DND-41 (cell line): ENCODE data around the gene TCF12.

ENCODE experiments used
- ATAC-seq: fragments of 200-7000 bp; cut with Tn5 transposase; 3 replicates; pipeline ENCODE4 v1.9.1; 2021; ENCODE audit warnings: low read depth; ENCODE audit not compliant: insufficient read depth
- DNase-seq: peaks from one replicate; pipeline ENCODE4 v3.0.0-alpha.2; 2020
- H2AFZ ChIP-seq: 2 replicates; pipeline ENCODE4 v1.6.0; 2012; ENCODE audit warnings: low read depth, low read length
- H3K27ac ChIP-seq: 2 replicates; pipeline ENCODE4 v1.5.1; 2012; ENCODE audit warnings: low read length, inconsistent platforms
- H3K27me3 ChIP-seq: fragments of 200-600 bp; sonication (generic); 2 replicates; pipeline ENCODE4 v1.6.0; 2012; ENCODE audit warnings: low read length, mild to moderate bottlenecking, inconsistent platforms; ENCODE audit not compliant: insufficient read depth, poor library complexity
- H3K36me3 ChIP-seq: 2 replicates; pipeline ENCODE4 v1.5.1; 2012; ENCODE audit warnings: low read length, inconsistent platforms; ENCODE audit not compliant: insufficient read depth
- H3K4me1 ChIP-seq: 2 replicates; pipeline ENCODE4 v1.5.1; 2012; ENCODE audit warnings: mild to moderate bottlenecking, low read length; ENCODE audit not compliant: insufficient read depth
- H3K4me2 ChIP-seq: 2 replicates; pipeline ENCODE4 v1.6.0; 2012; ENCODE audit warnings: mild to moderate bottlenecking, moderate library complexity, low read length, inconsistent platforms; ENCODE audit not compliant: insufficient read depth
- H3K4me3 ChIP-seq, 2 experiments: fragments of 200-600 bp in 1 of 2; shearing (Covaris generic) in 1 of 2; 2 replicates each; pipeline ENCODE4 v1.5.1; 2012 to 2016; ENCODE audit warnings: inconsistent platforms in 2 of 2, low read length in 2 of 2, mild to moderate bottlenecking in 2 of 2, low read depth in 1 of 2, moderate library complexity in 1 of 2
- H3K79me2 ChIP-seq: 2 replicates; pipeline ENCODE4 v1.6.0; 2012; ENCODE audit warnings: low read length, inconsistent platforms; ENCODE audit not compliant: insufficient read depth
- H3K9ac ChIP-seq: 2 replicates; pipeline ENCODE4 v1.6.0; 2012; ENCODE audit warnings: low read depth, mild to moderate bottlenecking, inconsistent platforms, low read length, moderate library complexity
- H3K9me3 ChIP-seq: 2 replicates; pipeline ENCODE4 v1.5.1; 2012; ENCODE audit warnings: low read length, moderate library complexity, mild to moderate bottlenecking, inconsistent platforms; ENCODE audit not compliant: insufficient read depth, severe bottlenecking
- H4K20me1 ChIP-seq: 2 replicates; pipeline ENCODE4 v1.6.0; 2012; ENCODE audit warnings: low read length; ENCODE audit not compliant: insufficient read depth
- EZH2 ChIP-seq: IDR thresholded peaks from 3 replicates; pipeline ENCODE4 v1.6.1; 2012; ENCODE audit warnings: borderline replicate concordance, low read depth, mild to moderate bottlenecking, moderate library complexity, low read length, inconsistent platforms; ENCODE audit not compliant: severe bottlenecking
- TF ChIP-seq, protein P1 (sequence below): IDR thresholded peaks from 2 replicates; pipeline ENCODE4 v1.5.1; 2012; ENCODE audit warnings: borderline replicate concordance, low read length, moderate library complexity, mild to moderate bottlenecking; ENCODE audit not compliant: poor library complexity, severe bottlenecking; ENCODE audit errors: extremely low read depth

The TCF12 gene

DNA sequence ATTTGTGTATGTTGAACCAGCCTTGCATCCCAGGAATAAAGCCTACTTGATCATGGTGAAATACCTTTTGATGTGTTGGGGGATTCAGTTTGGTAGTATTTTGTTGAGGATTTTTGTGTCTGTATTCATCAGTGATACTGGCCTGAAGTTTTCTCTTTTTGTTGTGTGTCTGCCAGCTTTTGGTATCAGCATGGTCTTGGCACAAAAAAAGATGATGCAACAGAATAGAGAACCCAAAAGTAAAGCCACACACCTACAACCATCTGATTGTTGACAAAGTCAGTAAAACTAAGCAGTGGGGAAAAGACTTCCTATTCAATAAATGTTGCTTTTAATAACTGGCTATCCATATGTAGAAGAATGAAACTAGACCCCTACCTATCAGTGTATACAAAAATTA lies 77.6 kb downstream of the TCF12 start:
- H3K9ac ChIP-seq, result no peak overlapping the region
- TF ChIP-seq, protein P1, sequence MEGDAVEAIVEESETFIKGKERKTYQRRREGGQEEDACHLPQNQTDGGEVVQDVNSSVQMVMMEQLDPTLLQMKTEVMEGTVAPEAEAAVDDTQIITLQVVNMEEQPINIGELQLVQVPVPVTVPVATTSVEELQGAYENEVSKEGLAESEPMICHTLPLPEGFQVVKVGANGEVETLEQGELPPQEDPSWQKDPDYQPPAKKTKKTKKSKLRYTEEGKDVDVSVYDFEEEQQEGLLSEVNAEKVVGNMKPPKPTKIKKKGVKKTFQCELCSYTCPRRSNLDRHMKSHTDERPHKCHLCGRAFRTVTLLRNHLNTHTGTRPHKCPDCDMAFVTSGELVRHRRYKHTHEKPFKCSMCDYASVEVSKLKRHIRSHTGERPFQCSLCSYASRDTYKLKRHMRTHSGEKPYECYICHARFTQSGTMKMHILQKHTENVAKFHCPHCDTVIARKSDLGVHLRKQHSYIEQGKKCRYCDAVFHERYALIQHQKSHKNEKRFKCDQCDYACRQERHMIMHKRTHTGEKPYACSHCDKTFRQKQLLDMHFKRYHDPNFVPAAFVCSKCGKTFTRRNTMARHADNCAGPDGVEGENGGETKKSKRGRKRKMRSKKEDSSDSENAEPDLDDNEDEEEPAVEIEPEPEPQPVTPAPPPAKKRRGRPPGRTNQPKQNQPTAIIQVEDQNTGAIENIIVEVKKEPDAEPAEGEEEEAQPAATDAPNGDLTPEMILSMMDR, result no peak
- no peak for TF ChIP-seq EZH2
- H4K20me1 ChIP-seq, result peaks cover 19% of the 10 kb centered on the region; the same call in 1 of the 2 replicates
- no peak overlapping the region for H3K4me3 ChIP-seq
- peaks cover 96% of the 10 kb centered on the region for H3K79me2 ChIP-seq
- no peaks in the 10 kb centered on the region for H3K27me3 ChIP-seq
- no peaks in the 10 kb centered on the region for H3K9me3 ChIP-seq
- H3K36me3 ChIP-seq, result peaks cover 13% of the 10 kb centered on the region
- H3K4me2 ChIP-seq, result no peak overlapping the region
- 0 out of 2 replicates have a peak overlapping the region, but pooled peaks have one; percentile 7 for H3K27ac ChIP-seq
- ATAC-seq (no peak), DNase-seq (no peak)
- H2AFZ ChIP-seq, result no peak overlapping the region
- no peaks in the 10 kb centered on the region for H3K4me1 ChIP-seq

DNA sequence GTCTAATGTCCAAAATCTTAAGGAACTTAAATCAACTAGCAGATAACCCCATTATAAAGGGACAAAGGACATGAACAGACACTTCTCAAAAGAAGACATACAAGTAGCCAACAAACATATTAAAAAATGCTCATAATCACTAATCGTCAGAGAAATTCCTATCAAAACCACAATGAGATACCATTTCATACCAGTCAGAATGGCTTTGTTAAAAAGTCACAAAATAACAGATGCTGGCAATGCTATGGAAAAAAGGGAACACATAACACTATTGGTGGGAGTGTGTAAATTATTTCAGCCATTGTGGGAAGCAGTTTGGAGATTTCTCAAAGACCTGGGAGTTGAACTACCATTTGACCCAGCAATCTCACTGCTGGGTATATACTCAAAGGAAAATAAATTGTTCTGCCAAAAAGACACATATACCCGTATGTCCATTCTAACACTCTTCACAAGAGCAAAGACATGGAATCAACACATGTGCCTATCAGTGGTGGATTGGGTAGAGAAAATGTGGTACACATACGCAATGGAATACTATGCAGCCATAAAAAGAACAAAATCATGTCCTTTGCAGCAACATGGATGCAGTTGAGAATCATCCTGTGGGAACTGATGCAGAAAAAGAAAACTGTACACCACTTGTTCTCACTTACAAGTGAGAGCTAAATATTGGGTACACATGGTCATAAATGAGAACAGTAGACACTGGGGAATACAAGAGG lies 78.5 kb downstream of the TCF12 start:
- DNase-seq, result no peak
- Histone ChIP-seq H2AFZ (no peak overlapping the region), H3K9ac (no peak overlapping the region), H3K27ac (no peak overlapping the region), H4K20me1 (peaks cover 15% of the 10 kb centered on the region; the same call in 1 of the 2 replicates), H3K9me3 (no peaks in the 10 kb centered on the region), H3K4me3 (no peak overlapping the region), H3K4me2 (no peak overlapping the region), H3K27me3 (no peaks in the 10 kb centered on the region), H3K4me1 (no peaks in the 10 kb centered on the region), H3K79me2 (peaks cover 96% of the 10 kb centered on the region), H3K36me3 (peaks cover 11% of the 10 kb centered on the region)
- TF ChIP-seq EZH2, result no peak
- TF ChIP-seq, protein P1, result no peak
- ATAC-seq, result no peak

DNA sequence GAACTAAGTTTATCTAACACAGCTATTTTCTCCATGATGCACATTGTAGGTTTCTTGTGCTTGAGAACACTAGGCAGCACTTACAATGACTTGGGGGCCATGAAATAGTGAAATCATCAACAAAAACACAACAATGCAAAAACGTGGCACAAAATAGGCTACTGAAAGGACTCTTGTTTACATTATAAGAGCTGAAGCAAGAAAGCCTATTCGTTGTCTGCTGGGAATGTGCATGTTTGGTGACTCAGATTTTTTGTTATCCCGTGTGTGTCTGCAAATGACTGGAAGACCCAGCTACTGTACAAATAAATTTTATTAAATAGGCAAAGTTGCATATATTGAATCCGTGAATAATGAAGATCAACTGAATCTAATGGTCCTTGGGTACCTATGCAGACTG lies 85.0 kb downstream of the TCF12 start:
- Histone ChIP-seq H4K20me1 (peaks cover 4% of the 10 kb centered on the region), H3K27me3 (no peaks in the 10 kb centered on the region), H3K9ac (no peak overlapping the region), H3K4me3 (no peak overlapping the region), H3K4me2 (no peak overlapping the region), H3K9me3 (no peaks in the 10 kb centered on the region), H3K27ac (no peak overlapping the region), H3K36me3 (peaks cover 3% of the 10 kb centered on the region; the same call in 1 of the 2 replicates), H3K4me1 (no peaks in the 10 kb centered on the region), H3K79me2 (peaks cover 93% of the 10 kb centered on the region), H2AFZ (no peak overlapping the region)
- no peak for ATAC-seq
- TF ChIP-seq, protein P1, result no peak
- TF ChIP-seq EZH2, result no peak
- DNase-seq, result no peak
